Measurements from ENCODE around the gene NEMF.

DNA sequence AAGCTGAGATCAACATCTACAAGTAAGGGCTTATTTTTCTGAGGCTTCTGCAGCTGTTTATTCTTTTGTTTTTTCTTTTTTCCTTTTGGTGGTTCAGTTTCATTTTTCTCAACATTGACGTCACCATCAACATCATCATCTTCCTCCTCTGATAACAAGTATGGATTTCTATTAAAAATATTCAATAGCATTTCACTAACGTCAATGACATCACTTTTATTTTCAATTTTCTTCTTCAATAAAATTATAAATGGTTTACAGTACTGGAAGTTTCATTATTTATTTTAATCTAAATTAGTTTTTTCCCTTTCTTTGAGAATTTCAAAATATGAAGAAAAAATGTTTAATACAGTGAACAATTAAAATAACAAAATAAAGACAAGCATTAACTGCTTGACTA lies 23.9 kb downstream of the NEMF start:
- TF ChIP-seq POLR2AphosphoS5 (IDR thresholded peaks at IDR 0.05) (no peak), POLR2A (IDR thresholded peaks at IDR 0.05) (no peak), EP300 (IDR thresholded peaks at IDR 0.05; ENCODE audit: low read depth) (no peak)
- TF ChIP-seq, protein P1, sequence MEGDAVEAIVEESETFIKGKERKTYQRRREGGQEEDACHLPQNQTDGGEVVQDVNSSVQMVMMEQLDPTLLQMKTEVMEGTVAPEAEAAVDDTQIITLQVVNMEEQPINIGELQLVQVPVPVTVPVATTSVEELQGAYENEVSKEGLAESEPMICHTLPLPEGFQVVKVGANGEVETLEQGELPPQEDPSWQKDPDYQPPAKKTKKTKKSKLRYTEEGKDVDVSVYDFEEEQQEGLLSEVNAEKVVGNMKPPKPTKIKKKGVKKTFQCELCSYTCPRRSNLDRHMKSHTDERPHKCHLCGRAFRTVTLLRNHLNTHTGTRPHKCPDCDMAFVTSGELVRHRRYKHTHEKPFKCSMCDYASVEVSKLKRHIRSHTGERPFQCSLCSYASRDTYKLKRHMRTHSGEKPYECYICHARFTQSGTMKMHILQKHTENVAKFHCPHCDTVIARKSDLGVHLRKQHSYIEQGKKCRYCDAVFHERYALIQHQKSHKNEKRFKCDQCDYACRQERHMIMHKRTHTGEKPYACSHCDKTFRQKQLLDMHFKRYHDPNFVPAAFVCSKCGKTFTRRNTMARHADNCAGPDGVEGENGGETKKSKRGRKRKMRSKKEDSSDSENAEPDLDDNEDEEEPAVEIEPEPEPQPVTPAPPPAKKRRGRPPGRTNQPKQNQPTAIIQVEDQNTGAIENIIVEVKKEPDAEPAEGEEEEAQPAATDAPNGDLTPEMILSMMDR (IDR thresholded peaks at IDR 0.05), result no peak
